Smooth muscle cell (in vitro differentiated cells): ENCODE data around the gene LSAMP. TPM values are rescaled to one million over a fixed set of nuclear protein-coding genes. Genes with fewer than 3 reads are reported as not detected.

Source experiments
- DNase-seq: peaks from one replicate; lab custom pipeline; 2025; ENCODE audit not compliant: unreplicated experiment; lab: John Stamatoyannopoulos, UW
- H2AFZ ChIP-seq: fragments of 200-600 bp; sonication (generic); 2 replicates; pipeline ENCODE4 v1.6.0; 2016; ENCODE audit warnings: antibody characterized with exemption, low read depth, mild to moderate bottlenecking
- H3F3A ChIP-seq: fragments of 200-600 bp; sonication (generic); 2 replicates; pipeline ENCODE4 v1.6.0; 2017; ENCODE audit warnings: antibody characterized with exemption, low read depth
- H3K27ac ChIP-seq: fragments of 200-600 bp; sonication (generic); 2 replicates; pipeline ENCODE4 v1.5.1; 2016; ENCODE audit warnings: low read depth, mild to moderate bottlenecking
- H3K27me3 ChIP-seq: fragments of 200-600 bp; sonication (generic); 2 replicates; pipeline ENCODE4 v1.6.1; 2016; ENCODE audit warnings: low read depth, mild to moderate bottlenecking
- H3K36me3 ChIP-seq: fragments of 200-600 bp; sonication (generic); 2 replicates; pipeline ENCODE4 v1.5.1; 2016; ENCODE audit warnings: low read depth
- H3K4me1 ChIP-seq: fragments of 200-600 bp; sonication (generic); 2 replicates; pipeline ENCODE4 v1.5.1; 2016; ENCODE audit warnings: low read depth
- H3K4me2 ChIP-seq: fragments of 200-600 bp; sonication (generic); 2 replicates; pipeline ENCODE4 v1.6.0; 2016; ENCODE audit warnings: mild to moderate bottlenecking
- H3K4me3 ChIP-seq: fragments of 200-600 bp; sonication (generic); 2 replicates; pipeline ENCODE4 v1.5.1; 2016; ENCODE audit warnings: mild to moderate bottlenecking
- H3K79me2 ChIP-seq: fragments of 200-600 bp; sonication (generic); 2 replicates; pipeline ENCODE4 v1.6.0; 2016; ENCODE audit warnings: low read depth, mild to moderate bottlenecking
- H3K9ac ChIP-seq: fragments of 200-600 bp; sonication (generic); 2 replicates; pipeline ENCODE4 v1.6.0; 2016; ENCODE audit warnings: low read depth
- H3K9me3 ChIP-seq: fragments of 200-600 bp; sonication (generic); replicated peaks from 2 replicates; pipeline ENCODE4 v1.5.1; 2016; ENCODE audit warnings: low read depth
- H4K20me1 ChIP-seq: fragments of 200-600 bp; sonication (generic); 2 replicates; pipeline ENCODE4 v1.6.0; 2016; ENCODE audit warnings: low read depth
- WGBS: methylation state at CpG from one replicate; pipeline ENCODE4 v1.1.7; 2016; ENCODE audit warnings: low lambda C conversion rate; 5-methylcytosine and 5-hydroxymethylcytosine counted together
- polyA plus RNA-seq: library from polyadenylated mRNA; unstranded; fragments of >200 nt; fragmentation: Nextera tagmentation; extraction: Ambion mirVana; gene quantifications from 2 replicates; pipeline ENCODE4 v1.2.1, GENCODE V29; 2016
- total RNA-seq: library from RNA; depleted of rRNA; stranded (reverse); fragments of >200 nt; gene quantifications from 2 replicates; pipeline ENCODE4 v1.2.3, GENCODE V29; 2014
- TF ChIP-seq, protein P1 (sequence below): fragments of 200-600 bp; sonication (generic); IDR thresholded peaks from 2 replicates; pipeline ENCODE4 v1.5.1; 2017; ENCODE audit warnings: borderline replicate concordance, mild to moderate bottlenecking, antibody characterized with exemption; ENCODE audit not compliant: insufficient read depth, poor library complexity, severe bottlenecking

LSAMP gene
- total and polyA plus RNA-seq, 2 experiments from 2014 or later = 11.2 to 13.6 TPM

DNA sequence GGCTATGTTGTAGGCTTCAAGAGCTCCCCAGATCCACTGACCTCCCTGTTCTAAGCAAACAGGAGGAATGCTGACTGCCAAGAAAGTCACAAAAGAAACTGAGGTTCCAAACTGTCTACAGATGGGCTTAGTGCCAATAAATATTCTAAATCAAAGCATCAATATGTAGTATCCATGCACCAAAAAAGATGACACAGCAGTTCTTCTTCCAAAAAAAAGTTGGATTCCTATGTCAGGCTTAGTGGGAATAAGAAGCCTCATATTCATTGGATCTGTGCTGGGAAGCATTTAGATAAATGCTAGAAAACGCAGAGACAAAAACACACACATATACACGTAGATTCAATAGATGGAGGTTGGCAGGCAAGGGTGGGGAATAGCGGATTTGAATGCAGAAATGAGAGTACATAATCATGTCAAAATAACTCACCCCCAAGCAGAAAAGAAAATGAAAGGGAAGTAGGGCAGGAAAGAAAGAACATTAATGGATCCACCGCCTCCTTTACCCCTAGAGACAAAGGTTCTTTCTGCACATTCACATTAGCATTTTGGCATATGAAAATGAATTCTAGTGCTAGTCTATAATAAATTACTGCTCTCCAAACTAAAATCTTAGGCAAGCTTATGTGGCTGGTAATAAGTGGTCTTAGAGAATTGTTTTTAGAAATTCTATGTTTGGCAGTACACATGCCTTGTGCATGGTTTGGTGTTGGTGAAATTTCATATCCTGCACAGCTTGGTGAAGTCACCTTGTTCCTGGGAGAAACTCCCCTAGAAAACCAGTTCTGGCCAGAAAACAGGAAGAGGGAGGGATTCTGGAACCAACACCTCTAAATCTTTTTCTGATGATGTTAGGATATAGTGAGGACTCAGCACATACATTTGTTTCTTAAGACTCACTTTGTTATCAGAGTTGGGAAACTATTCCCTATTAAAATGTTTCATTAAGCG is 283.4 kb downstream of the LSAMP start:
- Histone ChIP-seq H3F3A (no peaks in the 10 kb centered on the region), H3K4me1 (no peaks in the 10 kb centered on the region), H3K79me2 (no peaks in the 10 kb centered on the region), H3K4me2 (no peak overlapping the region), H3K27me3 (no peaks in the 10 kb centered on the region), H4K20me1 (no peaks in the 10 kb centered on the region), H3K4me3 (no peak overlapping the region), H3K9me3 (no peaks in the 10 kb centered on the region), H3K36me3 (no peaks in the 10 kb centered on the region), H2AFZ (no peak overlapping the region), H3K27ac (no peak overlapping the region), H3K9ac (no peak overlapping the region)
- 90% methylated on average over 5 of the region's 5 CpGs for WGBS
- DNase-seq = no peak
- TF ChIP-seq, protein P1, sequence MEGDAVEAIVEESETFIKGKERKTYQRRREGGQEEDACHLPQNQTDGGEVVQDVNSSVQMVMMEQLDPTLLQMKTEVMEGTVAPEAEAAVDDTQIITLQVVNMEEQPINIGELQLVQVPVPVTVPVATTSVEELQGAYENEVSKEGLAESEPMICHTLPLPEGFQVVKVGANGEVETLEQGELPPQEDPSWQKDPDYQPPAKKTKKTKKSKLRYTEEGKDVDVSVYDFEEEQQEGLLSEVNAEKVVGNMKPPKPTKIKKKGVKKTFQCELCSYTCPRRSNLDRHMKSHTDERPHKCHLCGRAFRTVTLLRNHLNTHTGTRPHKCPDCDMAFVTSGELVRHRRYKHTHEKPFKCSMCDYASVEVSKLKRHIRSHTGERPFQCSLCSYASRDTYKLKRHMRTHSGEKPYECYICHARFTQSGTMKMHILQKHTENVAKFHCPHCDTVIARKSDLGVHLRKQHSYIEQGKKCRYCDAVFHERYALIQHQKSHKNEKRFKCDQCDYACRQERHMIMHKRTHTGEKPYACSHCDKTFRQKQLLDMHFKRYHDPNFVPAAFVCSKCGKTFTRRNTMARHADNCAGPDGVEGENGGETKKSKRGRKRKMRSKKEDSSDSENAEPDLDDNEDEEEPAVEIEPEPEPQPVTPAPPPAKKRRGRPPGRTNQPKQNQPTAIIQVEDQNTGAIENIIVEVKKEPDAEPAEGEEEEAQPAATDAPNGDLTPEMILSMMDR = no peak

DNA sequence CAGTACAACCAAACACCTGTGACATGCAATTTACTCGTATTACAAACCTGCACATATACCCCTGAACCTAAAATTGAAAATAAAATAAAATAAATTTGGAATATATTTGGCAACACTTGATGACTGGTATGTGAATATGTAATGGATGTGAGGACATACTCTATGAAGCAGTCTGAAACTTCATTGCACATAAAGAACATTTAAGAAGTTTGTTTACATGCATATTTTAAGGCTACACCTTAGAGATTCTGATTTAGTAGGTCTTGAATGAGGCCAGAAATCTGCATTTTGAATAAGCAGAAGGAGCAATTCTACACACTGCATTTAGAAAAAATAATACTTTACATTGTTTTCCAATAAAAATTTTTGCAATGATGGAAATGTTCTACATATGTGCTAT is 284.7 kb downstream of the LSAMP start:
- Histone ChIP-seq H3K4me1 (no peaks in the 10 kb centered on the region), H3K9me3 (no peaks in the 10 kb centered on the region), H3K79me2 (no peaks in the 10 kb centered on the region), H2AFZ (no peak overlapping the region), H3K27ac (no peak overlapping the region), H4K20me1 (no peaks in the 10 kb centered on the region), H3K4me3 (no peak overlapping the region), H3K36me3 (no peaks in the 10 kb centered on the region), H3K27me3 (no peaks in the 10 kb centered on the region), H3K4me2 (no peak overlapping the region), H3K9ac (no peak overlapping the region), H3F3A (no peaks in the 10 kb centered on the region)
- WGBS = 83% methylated on average over 1 of the region's 1 CpG
- TF ChIP-seq, protein P1 = no peak
- no peak for DNase-seq

DNA sequence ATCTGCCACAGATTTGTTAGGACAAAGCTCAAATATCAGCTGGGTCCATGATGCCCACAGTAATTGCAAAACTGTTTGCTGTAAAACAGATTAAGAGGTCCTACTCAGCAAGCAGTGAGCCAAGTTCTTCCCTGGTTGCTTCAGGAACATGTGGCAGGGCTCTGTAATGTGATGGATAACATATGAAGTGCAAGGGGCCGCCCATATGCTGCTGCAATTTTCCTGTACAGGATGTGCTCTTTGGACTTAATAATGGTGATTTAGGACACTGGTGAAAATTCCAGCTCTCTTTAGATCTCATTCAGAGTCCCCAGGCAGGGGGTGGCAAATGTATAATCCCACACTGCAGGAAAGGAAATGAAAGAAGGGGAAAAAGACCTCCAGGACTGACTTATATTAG is 289.4 kb downstream of the LSAMP start:
- H3K36me3 ChIP-seq = no peaks in the 10 kb centered on the region
- no peak for DNase-seq
- TF ChIP-seq, protein P1 = no peak

More for the DNA sequence above, 289.4 kb downstream of the LSAMP start:
- H3K27me3 ChIP-seq = no peaks in the 10 kb centered on the region
- no peak overlapping the region for H3K27ac ChIP-seq
- no peak overlapping the region for H2AFZ ChIP-seq
- no peaks in the 10 kb centered on the region for H3K4me1 ChIP-seq
- no peaks in the 10 kb centered on the region for H3K9me3 ChIP-seq
- H3K4me2 ChIP-seq = no peak overlapping the region
- H3F3A ChIP-seq = no peaks in the 10 kb centered on the region
- H3K79me2 ChIP-seq = no peaks in the 10 kb centered on the region
- no peak overlapping the region for H3K4me3 ChIP-seq
- no peaks in the 10 kb centered on the region for H4K20me1 ChIP-seq
- no peak overlapping the region for H3K9ac ChIP-seq
- WGBS = 73% methylated on average over 1 of the region's 1 CpG
